WTC11 (cell line): ENCODE measurements around the gene DLG5. TPM values are rescaled to one million over a fixed set of nuclear protein-coding genes. Genes with fewer than 3 reads are reported as not detected.

Source experiments
- ATAC-seq: fragments of 200-7000 bp; cut with Tn5 transposase; 2 replicates; pipeline ENCODE4 v1.10.0; 2021; ENCODE audit warnings: mild to moderate bottlenecking, moderate library complexity
- CTCF ChIA-PET: fragments of 300-600 bp; sonication (Branson Sonifier 250); formaldehyde crosslinking; loops from one replicate; lab custom pipeline; 2021; ENCODE audit warnings: antibody characterized with exemption; lab: Charles Lee
- POLR2A ChIA-PET: fragments of 350-600 bp; sonication (Branson Sonifier 250); formaldehyde crosslinking; loops from one replicate; lab custom pipeline; 2021; ENCODE audit warnings: antibody characterized with exemption; lab: Charles Lee
- DNase-seq: peaks from one replicate; pipeline ENCODE4 v3.0.0; 2021; ENCODE audit warnings: low spot score
- H3K27ac Mint-ChIP-seq: 2 replicates; pipeline ENCODE4 v1.8.0; 2021; ENCODE audit warnings: mixed read lengths
- H3K27me3 Mint-ChIP-seq: 2 replicates; pipeline ENCODE4 v1.8.0; 2021; ENCODE audit warnings: low read depth, mild to moderate bottlenecking, moderate library complexity, mixed read lengths
- H3K36me3 Mint-ChIP-seq: 2 replicates; pipeline ENCODE4 v1.8.0; 2021; ENCODE audit warnings: mixed read lengths
- H3K4me1 Mint-ChIP-seq: 2 replicates; pipeline ENCODE4 v1.8.0; 2022; ENCODE audit warnings: mixed read lengths
- H3K4me3 Mint-ChIP-seq: 2 replicates; pipeline ENCODE4 v1.8.0; 2021; ENCODE audit warnings: mild to moderate bottlenecking, moderate library complexity, mixed read lengths
- H3K9me3 Mint-ChIP-seq: 2 replicates; pipeline ENCODE4 v1.8.0; 2021; ENCODE audit warnings: mixed read lengths
- E2F4 ChIP-seq: sonication (generic); formaldehyde crosslinking; IDR thresholded peaks from 2 replicates; pipeline ENCODE4 v1.8.1; 2022; ENCODE audit warnings: low read depth, mild to moderate bottlenecking, moderate library complexity, missing genetic modification reagents, borderline replicate concordance
- GABPB1 ChIP-seq: sonication (generic); formaldehyde crosslinking; IDR thresholded peaks from 2 replicates; pipeline ENCODE4 v1.8.1; 2023; ENCODE audit warnings: mild to moderate bottlenecking, missing genetic modification reagents
- GTF2I ChIP-seq: fragments of 250-450 bp; sonication (Bioruptor Pico); conservative IDR thresholded peaks from 2 replicates; pipeline ENCODE4 v1.4.0; 2021; ENCODE audit warnings: mild to moderate bottlenecking
- IRF1 ChIP-seq: sonication (generic); formaldehyde crosslinking; IDR thresholded peaks from 2 replicates; pipeline ENCODE4 v1.8.0; 2023; ENCODE audit warnings: missing genetic modification reagents
- MYBL2 ChIP-seq: sonication (generic); formaldehyde crosslinking; IDR thresholded peaks from 2 replicates; pipeline ENCODE4 v1.8.1; 2023; ENCODE audit warnings: mild to moderate bottlenecking, moderate library complexity, missing genetic modification reagents
- PRRX2 ChIP-seq: fragments of 250-450 bp; sonication (Bioruptor Pico); IDR thresholded peaks from 2 replicates; pipeline ENCODE4 v1.8.0; 2021; ENCODE audit warnings: mild to moderate bottlenecking
- TCF7 ChIP-seq: sonication (generic); formaldehyde crosslinking; IDR thresholded peaks from 2 replicates; pipeline ENCODE4 v1.8.0; 2022; ENCODE audit warnings: mild to moderate bottlenecking, low read depth, missing genetic modification reagents, moderate library complexity
- USF1 ChIP-seq: sonication (generic); formaldehyde crosslinking; IDR thresholded peaks from 2 replicates; pipeline ENCODE4 v1.8.0; 2022; ENCODE audit warnings: mild to moderate bottlenecking, missing genetic modification reagents
- ZBTB21 ChIP-seq: sonication (generic); formaldehyde crosslinking; IDR thresholded peaks from 2 replicates; pipeline ENCODE4 v1.8.1; 2023; ENCODE audit warnings: mild to moderate bottlenecking, missing genetic modification reagents, borderline replicate concordance
- ZNF396 ChIP-seq: fragments of 250-450 bp; sonication (Bioruptor Pico); IDR thresholded peaks from 2 replicates; pipeline ENCODE4 v1.8.0; 2021; ENCODE audit warnings: mild to moderate bottlenecking, moderate library complexity, borderline replicate concordance
- total RNA-seq: library from RNA; stranded (reverse); gene quantifications from 3 replicates; pipeline ENCODE4 v1.2.3, GENCODE V29; 2021
- TF ChIP-seq, protein P1 (sequence below): sonication (generic); formaldehyde crosslinking; IDR thresholded peaks from 2 replicates; pipeline ENCODE4 v1.8.1; 2023; ENCODE audit warnings: mild to moderate bottlenecking, missing genetic modification reagents, borderline replicate concordance
- TF ChIP-seq, protein P2 (sequence below): fragments of 250-450 bp; sonication (Bioruptor Pico); IDR thresholded peaks from 2 replicates; pipeline ENCODE4 v1.9.0; 2021; ENCODE audit warnings: mild to moderate bottlenecking
- TF ChIP-seq, protein P3 (sequence below): fragments of 250-450 bp; sonication (Bioruptor Pico); IDR thresholded peaks from 2 replicates; pipeline ENCODE4 v1.8.0; 2021; ENCODE audit warnings: mild to moderate bottlenecking
- TF ChIP-seq, protein P4 (sequence below): sonication (generic); formaldehyde crosslinking; IDR thresholded peaks from 2 replicates; pipeline ENCODE4 v1.8.0; 2022; ENCODE audit warnings: missing genetic modification reagents
- TF ChIP-seq, protein P5 (sequence below): fragments of 250-450 bp; sonication (Bioruptor Pico); IDR thresholded peaks from 2 replicates; pipeline ENCODE4 v1.9.0; 2021; ENCODE audit warnings: moderate library complexity, mild to moderate bottlenecking, inconsistent platforms, borderline replicate concordance

DLG5 gene
- total RNA-seq, 1 experiment from 2014 or later, result 65.5 TPM

DNA sequence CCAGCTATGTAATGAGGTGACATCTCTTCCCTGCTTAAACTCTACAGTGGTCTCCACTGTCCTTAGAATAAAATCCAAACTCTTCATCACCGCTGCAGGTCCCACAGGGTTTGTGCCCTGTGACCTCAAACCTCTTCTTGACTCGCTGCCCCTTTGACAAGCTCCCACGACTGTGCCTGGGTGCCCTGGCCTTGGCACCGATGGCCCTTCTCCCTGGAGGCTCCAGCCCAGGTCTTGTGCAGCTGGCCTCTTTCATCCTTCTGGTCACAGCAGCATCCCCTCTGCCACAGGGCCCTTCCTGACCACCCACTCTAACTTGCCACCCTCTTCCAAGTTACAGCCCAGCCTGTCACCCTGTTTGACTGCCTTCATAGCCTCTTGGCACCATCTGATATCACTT, 108.2 kb downstream of the DLG5 start:
- Mint-ChIP-seq H3K36me3 (peaks cover 51% of the 10 kb centered on the region), H3K9me3 (no peaks in the 10 kb centered on the region), H3K4me3 (no peak overlapping the region), H3K4me1 (no peaks in the 10 kb centered on the region), H3K27ac (no peak overlapping the region), H3K27me3 (no peaks in the 10 kb centered on the region)
- POLR2A ChIA-PET, result no interaction called here
- DNase-seq, result no peak
- ATAC-seq, result no peak
- CTCF ChIA-PET, result no interaction called here
- TF ChIP-seq USF1 (no peak), GABPB1 (no peak), E2F4 (CRISPR knock-in tag) (no peak), ZNF396 (no peak), TCF7 (no peak), IRF1 (CRISPR knock-in tag) (no peak), ZBTB21 (CRISPR knock-in tag) (no peak), PRRX2 (CRISPR knock-in tag) (no peak), GTF2I (CRISPR knock-in tag) (no peak), MYBL2 (CRISPR knock-in tag) (no peak)
- TF ChIP-seq, protein P1, sequence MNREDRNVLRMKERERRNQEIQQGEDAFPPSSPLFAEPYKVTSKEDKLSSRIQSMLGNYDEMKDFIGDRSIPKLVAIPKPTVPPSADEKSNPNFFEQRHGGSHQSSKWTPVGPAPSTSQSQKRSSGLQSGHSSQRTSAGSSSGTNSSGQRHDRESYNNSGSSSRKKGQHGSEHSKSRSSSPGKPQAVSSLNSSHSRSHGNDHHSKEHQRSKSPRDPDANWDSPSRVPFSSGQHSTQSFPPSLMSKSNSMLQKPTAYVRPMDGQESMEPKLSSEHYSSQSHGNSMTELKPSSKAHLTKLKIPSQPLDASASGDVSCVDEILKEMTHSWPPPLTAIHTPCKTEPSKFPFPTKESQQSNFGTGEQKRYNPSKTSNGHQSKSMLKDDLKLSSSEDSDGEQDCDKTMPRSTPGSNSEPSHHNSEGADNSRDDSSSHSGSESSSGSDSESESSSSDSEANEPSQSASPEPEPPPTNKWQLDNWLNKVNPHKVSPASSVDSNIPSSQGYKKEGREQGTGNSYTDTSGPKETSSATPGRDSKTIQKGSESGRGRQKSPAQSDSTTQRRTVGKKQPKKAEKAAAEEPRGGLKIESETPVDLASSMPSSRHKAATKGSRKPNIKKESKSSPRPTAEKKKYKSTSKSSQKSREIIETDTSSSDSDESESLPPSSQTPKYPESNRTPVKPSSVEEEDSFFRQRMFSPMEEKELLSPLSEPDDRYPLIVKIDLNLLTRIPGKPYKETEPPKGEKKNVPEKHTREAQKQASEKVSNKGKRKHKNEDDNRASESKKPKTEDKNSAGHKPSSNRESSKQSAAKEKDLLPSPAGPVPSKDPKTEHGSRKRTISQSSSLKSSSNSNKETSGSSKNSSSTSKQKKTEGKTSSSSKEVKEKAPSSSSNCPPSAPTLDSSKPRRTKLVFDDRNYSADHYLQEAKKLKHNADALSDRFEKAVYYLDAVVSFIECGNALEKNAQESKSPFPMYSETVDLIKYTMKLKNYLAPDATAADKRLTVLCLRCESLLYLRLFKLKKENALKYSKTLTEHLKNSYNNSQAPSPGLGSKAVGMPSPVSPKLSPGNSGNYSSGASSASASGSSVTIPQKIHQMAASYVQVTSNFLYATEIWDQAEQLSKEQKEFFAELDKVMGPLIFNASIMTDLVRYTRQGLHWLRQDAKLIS, result no peak
- TF ChIP-seq, protein P2, sequence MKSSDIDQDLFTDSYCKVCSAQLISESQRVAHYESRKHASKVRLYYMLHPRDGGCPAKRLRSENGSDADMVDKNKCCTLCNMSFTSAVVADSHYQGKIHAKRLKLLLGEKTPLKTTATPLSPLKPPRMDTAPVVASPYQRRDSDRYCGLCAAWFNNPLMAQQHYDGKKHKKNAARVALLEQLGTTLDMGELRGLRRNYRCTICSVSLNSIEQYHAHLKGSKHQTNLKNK (CRISPR knock-in tag), result no peak
- TF ChIP-seq, protein P3, sequence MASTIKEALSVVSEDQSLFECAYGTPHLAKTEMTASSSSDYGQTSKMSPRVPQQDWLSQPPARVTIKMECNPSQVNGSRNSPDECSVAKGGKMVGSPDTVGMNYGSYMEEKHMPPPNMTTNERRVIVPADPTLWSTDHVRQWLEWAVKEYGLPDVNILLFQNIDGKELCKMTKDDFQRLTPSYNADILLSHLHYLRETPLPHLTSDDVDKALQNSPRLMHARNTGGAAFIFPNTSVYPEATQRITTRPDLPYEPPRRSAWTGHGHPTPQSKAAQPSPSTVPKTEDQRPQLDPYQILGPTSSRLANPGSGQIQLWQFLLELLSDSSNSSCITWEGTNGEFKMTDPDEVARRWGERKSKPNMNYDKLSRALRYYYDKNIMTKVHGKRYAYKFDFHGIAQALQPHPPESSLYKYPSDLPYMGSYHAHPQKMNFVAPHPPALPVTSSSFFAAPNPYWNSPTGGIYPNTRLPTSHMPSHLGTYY (CRISPR knock-in tag), result no peak
- TF ChIP-seq, protein P4, sequence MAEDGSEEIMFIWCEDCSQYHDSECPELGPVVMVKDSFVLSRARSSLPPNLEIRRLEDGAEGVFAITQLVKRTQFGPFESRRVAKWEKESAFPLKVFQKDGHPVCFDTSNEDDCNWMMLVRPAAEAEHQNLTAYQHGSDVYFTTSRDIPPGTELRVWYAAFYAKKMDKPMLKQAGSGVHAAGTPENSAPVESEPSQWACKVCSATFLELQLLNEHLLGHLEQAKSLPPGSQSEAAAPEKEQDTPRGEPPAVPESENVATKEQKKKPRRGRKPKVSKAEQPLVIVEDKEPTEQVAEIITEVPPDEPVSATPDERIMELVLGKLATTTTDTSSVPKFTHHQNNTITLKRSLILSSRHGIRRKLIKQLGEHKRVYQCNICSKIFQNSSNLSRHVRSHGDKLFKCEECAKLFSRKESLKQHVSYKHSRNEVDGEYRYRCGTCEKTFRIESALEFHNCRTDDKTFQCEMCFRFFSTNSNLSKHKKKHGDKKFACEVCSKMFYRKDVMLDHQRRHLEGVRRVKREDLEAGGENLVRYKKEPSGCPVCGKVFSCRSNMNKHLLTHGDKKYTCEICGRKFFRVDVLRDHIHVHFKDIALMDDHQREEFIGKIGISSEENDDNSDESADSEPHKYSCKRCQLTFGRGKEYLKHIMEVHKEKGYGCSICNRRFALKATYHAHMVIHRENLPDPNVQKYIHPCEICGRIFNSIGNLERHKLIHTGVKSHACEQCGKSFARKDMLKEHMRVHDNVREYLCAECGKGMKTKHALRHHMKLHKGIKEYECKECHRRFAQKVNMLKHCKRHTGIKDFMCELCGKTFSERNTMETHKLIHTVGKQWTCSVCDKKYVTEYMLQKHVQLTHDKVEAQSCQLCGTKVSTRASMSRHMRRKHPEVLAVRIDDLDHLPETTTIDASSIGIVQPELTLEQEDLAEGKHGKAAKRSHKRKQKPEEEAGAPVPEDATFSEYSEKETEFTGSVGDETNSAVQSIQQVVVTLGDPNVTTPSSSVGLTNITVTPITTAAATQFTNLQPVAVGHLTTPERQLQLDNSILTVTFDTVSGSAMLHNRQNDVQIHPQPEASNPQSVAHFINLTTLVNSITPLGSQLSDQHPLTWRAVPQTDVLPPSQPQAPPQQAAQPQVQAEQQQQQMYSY (CRISPR knock-in tag), result no peak
- TF ChIP-seq, protein P5, sequence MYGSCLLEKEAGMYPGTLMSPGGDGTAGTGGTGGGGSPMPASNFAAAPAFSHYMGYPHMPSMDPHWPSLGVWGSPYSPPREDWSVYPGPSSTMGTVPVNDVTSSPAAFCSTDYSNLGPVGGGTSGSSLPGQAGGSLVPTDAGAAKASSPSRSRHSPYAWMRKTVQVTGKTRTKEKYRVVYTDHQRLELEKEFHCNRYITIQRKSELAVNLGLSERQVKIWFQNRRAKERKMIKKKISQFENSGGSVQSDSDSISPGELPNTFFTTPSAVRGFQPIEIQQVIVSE (CRISPR knock-in tag), result no peak
